WTC11 (cell line): ENCODE data around the gene NAGS.
"Not testable (repeated sequence)": the region's sequence is repeated elsewhere in the genome, so short reads cannot be mapped to it uniquely, and the experiment has no call there.

ENCODE experiments used
- ATF1 ChIP-seq: sonication (generic); formaldehyde crosslinking; IDR thresholded peaks from 2 replicates; pipeline ENCODE4 v1.8.1; 2023; ENCODE audit warnings: mild to moderate bottlenecking, moderate library complexity, missing genetic modification reagents
- CREM ChIP-seq: sonication (generic); formaldehyde crosslinking; IDR thresholded peaks from 2 replicates; pipeline ENCODE4 v1.8.1; 2022; ENCODE audit warnings: mild to moderate bottlenecking, missing genetic modification reagents, moderate library complexity
- E2F4 ChIP-seq: sonication (generic); formaldehyde crosslinking; IDR thresholded peaks from 2 replicates; pipeline ENCODE4 v1.8.1; 2022; ENCODE audit warnings: low read depth, mild to moderate bottlenecking, moderate library complexity, missing genetic modification reagents, borderline replicate concordance
- ESRRA ChIP-seq: sonication (generic); formaldehyde crosslinking; IDR thresholded peaks from 2 replicates; pipeline ENCODE4 v1.8.1; 2022; ENCODE audit warnings: mild to moderate bottlenecking, missing genetic modification reagents, borderline replicate concordance
- USF2 ChIP-seq: sonication (generic); formaldehyde crosslinking; IDR thresholded peaks from 2 replicates; pipeline ENCODE4 v1.8.1; 2023; ENCODE audit warnings: mild to moderate bottlenecking, missing genetic modification reagents, moderate library complexity
- ZBTB21 ChIP-seq: sonication (generic); formaldehyde crosslinking; IDR thresholded peaks from 2 replicates; pipeline ENCODE4 v1.8.1; 2023; ENCODE audit warnings: mild to moderate bottlenecking, missing genetic modification reagents, borderline replicate concordance
- ZNF121 ChIP-seq: sonication (generic); formaldehyde crosslinking; IDR thresholded peaks from 2 replicates; pipeline ENCODE4 v1.8.0; 2023; ENCODE audit warnings: missing genetic modification reagents
- ZNF138 ChIP-seq: sonication (generic); formaldehyde crosslinking; conservative IDR thresholded peaks from 2 replicates; pipeline ENCODE4 v1.8.1; 2022; ENCODE audit warnings: mild to moderate bottlenecking, moderate library complexity, missing genetic modification reagents
- ZNF396 ChIP-seq: fragments of 250-450 bp; sonication (Bioruptor Pico); IDR thresholded peaks from 2 replicates; pipeline ENCODE4 v1.8.0; 2021; ENCODE audit warnings: mild to moderate bottlenecking, moderate library complexity, borderline replicate concordance
- TF ChIP-seq, protein P1 (sequence below): fragments of 200-600 bp; IDR thresholded peaks from 2 replicates; pipeline ENCODE4 v1.8.0; 2022; ENCODE audit warnings: antibody characterized with exemption
- TF ChIP-seq, protein P2 (sequence below): fragments of 250-450 bp; sonication (Bioruptor Pico); IDR thresholded peaks from 2 replicates; pipeline ENCODE4 v2.1.2; 2022; ENCODE audit warnings: mild to moderate bottlenecking, moderate library complexity
- TF ChIP-seq, protein P3 (sequence below): sonication (generic); formaldehyde crosslinking; IDR thresholded peaks from 2 replicates; pipeline ENCODE4 v1.8.0; 2023; ENCODE audit warnings: mild to moderate bottlenecking, missing genetic modification reagents

GRCh38 chr17:44021227-44021626 is 16.8 kb downstream of the NAGS start:
- TF ChIP-seq, protein P1, sequence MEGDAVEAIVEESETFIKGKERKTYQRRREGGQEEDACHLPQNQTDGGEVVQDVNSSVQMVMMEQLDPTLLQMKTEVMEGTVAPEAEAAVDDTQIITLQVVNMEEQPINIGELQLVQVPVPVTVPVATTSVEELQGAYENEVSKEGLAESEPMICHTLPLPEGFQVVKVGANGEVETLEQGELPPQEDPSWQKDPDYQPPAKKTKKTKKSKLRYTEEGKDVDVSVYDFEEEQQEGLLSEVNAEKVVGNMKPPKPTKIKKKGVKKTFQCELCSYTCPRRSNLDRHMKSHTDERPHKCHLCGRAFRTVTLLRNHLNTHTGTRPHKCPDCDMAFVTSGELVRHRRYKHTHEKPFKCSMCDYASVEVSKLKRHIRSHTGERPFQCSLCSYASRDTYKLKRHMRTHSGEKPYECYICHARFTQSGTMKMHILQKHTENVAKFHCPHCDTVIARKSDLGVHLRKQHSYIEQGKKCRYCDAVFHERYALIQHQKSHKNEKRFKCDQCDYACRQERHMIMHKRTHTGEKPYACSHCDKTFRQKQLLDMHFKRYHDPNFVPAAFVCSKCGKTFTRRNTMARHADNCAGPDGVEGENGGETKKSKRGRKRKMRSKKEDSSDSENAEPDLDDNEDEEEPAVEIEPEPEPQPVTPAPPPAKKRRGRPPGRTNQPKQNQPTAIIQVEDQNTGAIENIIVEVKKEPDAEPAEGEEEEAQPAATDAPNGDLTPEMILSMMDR: not testable (repeated sequence)
- TF ChIP-seq ZNF121 (CRISPR knock-in tag); USF2 (CRISPR knock-in tag); ESRRA (CRISPR knock-in tag); ATF1 (CRISPR knock-in tag); ZNF396 (CRISPR knock-in tag); ZBTB21; E2F4 (CRISPR knock-in tag); CREM (CRISPR knock-in tag); ZNF138 (CRISPR knock-in tag): not testable (repeated sequence)
- TF ChIP-seq, protein P2, sequence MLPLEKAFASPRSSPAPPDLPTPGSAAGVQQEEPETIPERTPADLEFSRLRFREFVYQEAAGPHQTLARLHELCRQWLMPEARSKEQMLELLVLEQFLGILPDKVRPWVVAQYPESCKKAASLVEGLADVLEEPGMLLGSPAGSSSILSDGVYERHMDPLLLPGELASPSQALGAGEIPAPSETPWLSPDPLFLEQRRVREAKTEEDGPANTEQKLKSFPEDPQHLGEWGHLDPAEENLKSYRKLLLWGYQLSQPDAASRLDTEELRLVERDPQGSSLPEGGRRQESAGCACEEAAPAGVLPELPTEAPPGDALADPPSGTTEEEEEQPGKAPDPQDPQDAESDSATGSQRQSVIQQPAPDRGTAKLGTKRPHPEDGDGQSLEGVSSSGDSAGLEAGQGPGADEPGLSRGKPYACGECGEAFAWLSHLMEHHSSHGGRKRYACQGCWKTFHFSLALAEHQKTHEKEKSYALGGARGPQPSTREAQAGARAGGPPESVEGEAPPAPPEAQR (CRISPR knock-in tag): not testable (repeated sequence)
- TF ChIP-seq, protein P3, sequence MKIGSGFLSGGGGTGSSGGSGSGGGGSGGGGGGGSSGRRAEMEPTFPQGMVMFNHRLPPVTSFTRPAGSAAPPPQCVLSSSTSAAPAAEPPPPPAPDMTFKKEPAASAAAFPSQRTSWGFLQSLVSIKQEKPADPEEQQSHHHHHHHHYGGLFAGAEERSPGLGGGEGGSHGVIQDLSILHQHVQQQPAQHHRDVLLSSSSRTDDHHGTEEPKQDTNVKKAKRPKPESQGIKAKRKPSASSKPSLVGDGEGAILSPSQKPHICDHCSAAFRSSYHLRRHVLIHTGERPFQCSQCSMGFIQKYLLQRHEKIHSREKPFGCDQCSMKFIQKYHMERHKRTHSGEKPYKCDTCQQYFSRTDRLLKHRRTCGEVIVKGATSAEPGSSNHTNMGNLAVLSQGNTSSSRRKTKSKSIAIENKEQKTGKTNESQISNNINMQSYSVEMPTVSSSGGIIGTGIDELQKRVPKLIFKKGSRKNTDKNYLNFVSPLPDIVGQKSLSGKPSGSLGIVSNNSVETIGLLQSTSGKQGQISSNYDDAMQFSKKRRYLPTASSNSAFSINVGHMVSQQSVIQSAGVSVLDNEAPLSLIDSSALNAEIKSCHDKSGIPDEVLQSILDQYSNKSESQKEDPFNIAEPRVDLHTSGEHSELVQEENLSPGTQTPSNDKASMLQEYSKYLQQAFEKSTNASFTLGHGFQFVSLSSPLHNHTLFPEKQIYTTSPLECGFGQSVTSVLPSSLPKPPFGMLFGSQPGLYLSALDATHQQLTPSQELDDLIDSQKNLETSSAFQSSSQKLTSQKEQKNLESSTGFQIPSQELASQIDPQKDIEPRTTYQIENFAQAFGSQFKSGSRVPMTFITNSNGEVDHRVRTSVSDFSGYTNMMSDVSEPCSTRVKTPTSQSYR (CRISPR knock-in tag): not testable (repeated sequence)
